Measurements from ENCODE around the gene SPINK9.

The SPINK9 gene

GRCh38 chr5:148376198-148376597 is 40.8 kb downstream of the SPINK9 start:
- TF ChIP-seq FOXP2 (optimal IDR thresholded peaks at IDR 0.05; ENCODE audit: borderline replicate concordance, extremely low read depth, extremely low read length, insufficient read depth) (no peak), POLR2AphosphoS5 (IDR thresholded peaks at IDR 0.05; ENCODE audit: low read depth, low read length) (no peak), TAF1 (IDR thresholded peaks at IDR 0.05; ENCODE audit: borderline replicate concordance, insufficient read depth, low read length) (no peak), SIN3A (IDR thresholded peaks at IDR 0.05; ENCODE audit: borderline replicate concordance, insufficient read depth, low read length) (no peak)
- TF ChIP-seq, protein P1, sequence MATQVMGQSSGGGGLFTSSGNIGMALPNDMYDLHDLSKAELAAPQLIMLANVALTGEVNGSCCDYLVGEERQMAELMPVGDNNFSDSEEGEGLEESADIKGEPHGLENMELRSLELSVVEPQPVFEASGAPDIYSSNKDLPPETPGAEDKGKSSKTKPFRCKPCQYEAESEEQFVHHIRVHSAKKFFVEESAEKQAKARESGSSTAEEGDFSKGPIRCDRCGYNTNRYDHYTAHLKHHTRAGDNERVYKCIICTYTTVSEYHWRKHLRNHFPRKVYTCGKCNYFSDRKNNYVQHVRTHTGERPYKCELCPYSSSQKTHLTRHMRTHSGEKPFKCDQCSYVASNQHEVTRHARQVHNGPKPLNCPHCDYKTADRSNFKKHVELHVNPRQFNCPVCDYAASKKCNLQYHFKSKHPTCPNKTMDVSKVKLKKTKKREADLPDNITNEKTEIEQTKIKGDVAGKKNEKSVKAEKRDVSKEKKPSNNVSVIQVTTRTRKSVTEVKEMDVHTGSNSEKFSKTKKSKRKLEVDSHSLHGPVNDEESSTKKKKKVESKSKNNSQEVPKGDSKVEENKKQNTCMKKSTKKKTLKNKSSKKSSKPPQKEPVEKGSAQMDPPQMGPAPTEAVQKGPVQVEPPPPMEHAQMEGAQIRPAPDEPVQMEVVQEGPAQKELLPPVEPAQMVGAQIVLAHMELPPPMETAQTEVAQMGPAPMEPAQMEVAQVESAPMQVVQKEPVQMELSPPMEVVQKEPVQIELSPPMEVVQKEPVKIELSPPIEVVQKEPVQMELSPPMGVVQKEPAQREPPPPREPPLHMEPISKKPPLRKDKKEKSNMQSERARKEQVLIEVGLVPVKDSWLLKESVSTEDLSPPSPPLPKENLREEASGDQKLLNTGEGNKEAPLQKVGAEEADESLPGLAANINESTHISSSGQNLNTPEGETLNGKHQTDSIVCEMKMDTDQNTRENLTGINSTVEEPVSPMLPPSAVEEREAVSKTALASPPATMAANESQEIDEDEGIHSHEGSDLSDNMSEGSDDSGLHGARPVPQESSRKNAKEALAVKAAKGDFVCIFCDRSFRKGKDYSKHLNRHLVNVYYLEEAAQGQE (IDR thresholded peaks at IDR 0.05; ENCODE audit: insufficient read depth in 1 of 2, low read depth in 2 of 2, low read length in 2 of 2), result no peak

GRCh38 chr5:148378670-148379069 is 43.3 kb downstream of the SPINK9 start:
- TF ChIP-seq POLR2AphosphoS5 (IDR thresholded peaks at IDR 0.05; ENCODE audit: low read depth, low read length) (no peak), FOXP2 (optimal IDR thresholded peaks at IDR 0.05; ENCODE audit: borderline replicate concordance, extremely low read depth, extremely low read length, insufficient read depth) (no peak), TAF1 (IDR thresholded peaks at IDR 0.05; ENCODE audit: borderline replicate concordance, insufficient read depth, low read length) (no peak), SIN3A (IDR thresholded peaks at IDR 0.05; ENCODE audit: borderline replicate concordance, insufficient read depth, low read length) (no peak)
- TF ChIP-seq, protein P1 (IDR thresholded peaks at IDR 0.05; ENCODE audit: insufficient read depth in 1 of 2, low read depth in 2 of 2, low read length in 2 of 2), result no peak

GRCh38 chr5:148379340-148379739 is 44.0 kb downstream of the SPINK9 start:
- TF ChIP-seq, protein P1 (IDR thresholded peaks at IDR 0.05; ENCODE audit: insufficient read depth in 1 of 2, low read depth in 2 of 2, low read length in 2 of 2), result no peak
- no peak for TF ChIP-seq TAF1 (IDR thresholded peaks at IDR 0.05; ENCODE audit: borderline replicate concordance, insufficient read depth, low read length)
- TF ChIP-seq POLR2AphosphoS5 (IDR thresholded peaks at IDR 0.05; ENCODE audit: low read depth, low read length), result no peak
- no peak for TF ChIP-seq SIN3A (IDR thresholded peaks at IDR 0.05; ENCODE audit: borderline replicate concordance, insufficient read depth, low read length)

DNA sequence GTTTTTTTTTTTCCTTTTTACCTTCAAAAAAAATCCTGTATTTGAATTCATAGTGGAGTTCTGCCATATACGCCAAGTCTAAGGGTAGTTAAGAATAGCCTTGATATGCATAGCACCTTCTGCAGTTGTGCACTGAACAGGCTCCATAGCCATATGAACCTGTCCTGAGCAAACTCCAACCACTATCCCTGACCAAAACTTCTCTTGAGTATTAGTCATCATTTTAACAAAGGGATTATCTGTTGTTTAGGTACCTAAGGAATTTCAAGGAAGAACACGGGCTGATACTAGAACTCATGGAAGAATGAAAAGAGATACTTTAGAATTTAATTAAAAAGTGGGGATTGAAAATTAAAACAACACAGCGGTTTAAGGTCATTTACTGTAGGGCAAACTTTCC is 46.5 kb downstream of the SPINK9 start:
- no peak for TF ChIP-seq TAF1 (IDR thresholded peaks at IDR 0.05; ENCODE audit: borderline replicate concordance, insufficient read depth, low read length)
- TF ChIP-seq SIN3A (IDR thresholded peaks at IDR 0.05; ENCODE audit: borderline replicate concordance, insufficient read depth, low read length), result no peak

DNA sequence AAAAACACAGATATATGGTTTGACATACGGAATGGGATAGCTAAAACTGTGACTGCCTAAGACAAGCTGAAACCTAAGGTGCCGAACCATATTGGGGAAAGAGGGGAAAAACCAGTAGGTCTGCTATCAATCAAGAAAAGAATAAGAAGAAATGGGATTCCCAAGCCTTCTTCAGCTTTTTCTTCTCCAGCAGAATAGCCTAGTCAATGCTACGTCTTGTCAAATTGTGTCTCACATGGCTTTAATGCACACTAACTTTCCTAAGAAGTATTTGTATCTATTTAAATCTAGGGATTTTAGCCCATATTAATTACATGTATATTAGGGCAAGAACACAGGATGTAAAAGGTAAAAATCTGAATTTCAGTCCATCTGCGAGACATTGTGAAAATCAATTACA is 47.6 kb downstream of the SPINK9 start:
- TF ChIP-seq POLR2AphosphoS5 (IDR thresholded peaks at IDR 0.05; ENCODE audit: low read depth, low read length) (no peak), FOXP2 (optimal IDR thresholded peaks at IDR 0.05; ENCODE audit: borderline replicate concordance, extremely low read depth, extremely low read length, insufficient read depth) (no peak), TAF1 (IDR thresholded peaks at IDR 0.05; ENCODE audit: borderline replicate concordance, insufficient read depth, low read length) (no peak), SIN3A (IDR thresholded peaks at IDR 0.05; ENCODE audit: borderline replicate concordance, insufficient read depth, low read length) (no peak)
- TF ChIP-seq, protein P1 (IDR thresholded peaks at IDR 0.05; ENCODE audit: insufficient read depth in 1 of 2, low read depth in 2 of 2, low read length in 2 of 2), result no peak
